K562 (cell line): ENCODE results near the gene ZMIZ1. TPM values are rescaled to one million over a fixed set of nuclear protein-coding genes. Genes with fewer than 3 reads are reported as not detected.

ENCODE experiments used
- BMI1 ChIP-seq: fragments of 150-350 bp; IDR thresholded peaks from 2 replicates; pipeline ENCODE4 v1.6.1; 2014; ENCODE audit warnings: low read length
- HDAC2 ChIP-seq: fragments of 450-650 bp; IDR thresholded peaks from 2 replicates; pipeline ENCODE4 v1.6.1; 2016; ENCODE audit warnings: mild to moderate bottlenecking
- JUNB ChIP-seq: fragments of 450-650 bp; formaldehyde crosslinking; conservative IDR thresholded peaks from 2 replicates; pipeline ENCODE4 v1.4.0; 2020; ENCODE audit warnings: mild to moderate bottlenecking
- JUND ChIP-seq, 2 experiments: IDR thresholded peaks; 2 replicates in 1 of 2; 3 replicates in 1 of 2; pipeline ENCODE4 v1.6.1; 2011; ENCODE audit warnings: borderline replicate concordance in 2 of 2, low read depth in 2 of 2, low read length in 2 of 2, improper control_type of control experiment in 1 of 2, missing biosample characterization in 1 of 2, missing genetic modification characterization in 1 of 2, missing genetic modification reagents in 1 of 2
- KDM1A ChIP-seq, 2 experiments: fragments of 450-650 bp; IDR thresholded peaks; 2 replicates each; pipeline ENCODE4 v1.6.1; 2016; ENCODE audit warnings: mild to moderate bottlenecking in 2 of 2
- NCOA1 ChIP-seq: fragments of 450-650 bp; IDR thresholded peaks from 2 replicates; pipeline ENCODE4 v1.6.1; 2016; ENCODE audit warnings: low read depth
- polyA plus RNA-seq, 8 experiments: library from polyadenylated mRNA; depleted of rRNA in 4 of 8; stranded (reverse) in 5 of 8; unstranded in 3 of 8; fragments of >200 nt; fragmentation: Nextera tagmentation in 2 of 8; fragmentation: Illumina TruSeq in 1 of 8; extraction: Ambion mirVana in 2 of 8; extraction: Trizol in 1 of 8; gene quantifications; 2 replicates each; pipeline versions ENCODE4 v1.2.1 to v1.2.3, GENCODE V29; 2011 to 2014; ENCODE audit warnings: inconsistent platforms in 1 of 8, missing spikeins in 1 of 8
- total RNA-seq, 7 experiments: library from RNA; depleted of rRNA in 6 of 7; stranded (reverse); fragments of >200 nt in 6 of 7; fragmentation: Illumina TruSeq in 2 of 7; extraction: Trizol in 2 of 7; gene quantifications; 2 replicates each; pipeline versions ENCODE4 v1.2.1 to v1.2.3, GENCODE V29; 2011 to 2021; ENCODE audit warnings: low replicate concordance in 1 of 7
- TF ChIP-seq, protein P1 (sequence below), 2 experiments: fragments of 450-650 bp in 1 of 2; sonication (generic) in 1 of 2; formaldehyde crosslinking in 1 of 2; IDR thresholded peaks; 2 replicates each; pipeline versions ENCODE4 v1.7.1 to v1.9.0; 2016 to 2022; ENCODE audit warnings: inconsistent platforms in 1 of 2, mild to moderate bottlenecking in 1 of 2, missing genetic modification reagents in 1 of 2
- TF ChIP-seq, protein P2 (sequence below): sonication (generic); formaldehyde crosslinking; IDR thresholded peaks from 2 replicates; pipeline ENCODE4 v1.8.0; 2023; ENCODE audit warnings: mild to moderate bottlenecking, missing genetic modification reagents
- TF ChIP-seq, protein P3 (sequence below), 2 experiments: fragments of 200-800 bp in 1 of 2; sonication (Bioruptor generic) in 1 of 2; sonication (generic) in 1 of 2; formaldehyde crosslinking in 1 of 2; IDR thresholded peaks in 1 of 2; conservative IDR thresholded peaks in 1 of 2; 2 replicates each; pipeline versions ENCODE4 v1.5.0 to v1.6.1; 2016 to 2020; ENCODE audit warnings: missing compliant biosample characterization in 1 of 2, missing genetic modification characterization in 1 of 2, missing genetic modification reagents in 1 of 2

The ZMIZ1 gene
- total and polyA plus RNA-seq, 9 of the 15 experiments (the other 6 are each of a cell fraction or from before 2014, with no cell fraction given) = 1.0 to 37.3 (median 4.3) TPM

DNA sequence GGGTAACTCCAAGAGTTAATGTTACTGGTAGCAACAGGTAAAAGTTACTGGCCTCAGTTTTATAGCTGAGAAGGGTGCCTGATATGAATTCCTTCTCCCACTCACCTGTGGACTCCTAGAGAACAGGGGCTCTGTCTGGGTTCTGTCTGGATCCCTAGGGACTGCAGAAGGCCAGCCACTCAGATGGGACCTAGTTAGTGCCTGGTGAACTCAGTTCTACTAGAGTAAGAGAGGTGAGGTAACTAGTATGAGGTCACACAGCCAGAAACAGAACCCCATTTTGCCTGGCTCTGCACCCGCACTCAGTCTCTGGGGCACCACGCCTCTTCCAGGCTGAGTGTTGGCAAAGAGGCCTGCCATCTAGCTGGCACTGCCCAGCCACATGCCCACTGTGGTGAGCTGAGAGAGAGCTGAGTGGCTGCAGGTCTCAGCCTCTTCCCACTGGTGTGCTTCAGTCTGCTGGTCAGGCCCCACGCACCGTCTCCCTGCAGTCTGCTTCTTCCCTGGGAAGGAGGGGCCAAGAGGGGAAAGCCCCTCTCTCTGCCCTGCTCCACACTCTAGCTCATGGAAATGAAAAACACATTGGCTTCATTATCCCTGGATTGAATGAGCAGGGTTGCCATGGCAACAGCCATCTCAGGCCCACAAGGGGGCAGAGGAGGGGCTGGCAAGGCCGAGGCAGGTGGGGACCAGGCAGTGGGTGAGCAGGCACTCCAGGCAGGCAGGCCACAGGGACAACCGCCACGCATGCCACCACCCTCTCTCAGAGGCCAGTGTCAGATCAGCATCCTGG lies 110.6 kb downstream of the ZMIZ1 start (continued):
- TF ChIP-seq, protein P1, sequence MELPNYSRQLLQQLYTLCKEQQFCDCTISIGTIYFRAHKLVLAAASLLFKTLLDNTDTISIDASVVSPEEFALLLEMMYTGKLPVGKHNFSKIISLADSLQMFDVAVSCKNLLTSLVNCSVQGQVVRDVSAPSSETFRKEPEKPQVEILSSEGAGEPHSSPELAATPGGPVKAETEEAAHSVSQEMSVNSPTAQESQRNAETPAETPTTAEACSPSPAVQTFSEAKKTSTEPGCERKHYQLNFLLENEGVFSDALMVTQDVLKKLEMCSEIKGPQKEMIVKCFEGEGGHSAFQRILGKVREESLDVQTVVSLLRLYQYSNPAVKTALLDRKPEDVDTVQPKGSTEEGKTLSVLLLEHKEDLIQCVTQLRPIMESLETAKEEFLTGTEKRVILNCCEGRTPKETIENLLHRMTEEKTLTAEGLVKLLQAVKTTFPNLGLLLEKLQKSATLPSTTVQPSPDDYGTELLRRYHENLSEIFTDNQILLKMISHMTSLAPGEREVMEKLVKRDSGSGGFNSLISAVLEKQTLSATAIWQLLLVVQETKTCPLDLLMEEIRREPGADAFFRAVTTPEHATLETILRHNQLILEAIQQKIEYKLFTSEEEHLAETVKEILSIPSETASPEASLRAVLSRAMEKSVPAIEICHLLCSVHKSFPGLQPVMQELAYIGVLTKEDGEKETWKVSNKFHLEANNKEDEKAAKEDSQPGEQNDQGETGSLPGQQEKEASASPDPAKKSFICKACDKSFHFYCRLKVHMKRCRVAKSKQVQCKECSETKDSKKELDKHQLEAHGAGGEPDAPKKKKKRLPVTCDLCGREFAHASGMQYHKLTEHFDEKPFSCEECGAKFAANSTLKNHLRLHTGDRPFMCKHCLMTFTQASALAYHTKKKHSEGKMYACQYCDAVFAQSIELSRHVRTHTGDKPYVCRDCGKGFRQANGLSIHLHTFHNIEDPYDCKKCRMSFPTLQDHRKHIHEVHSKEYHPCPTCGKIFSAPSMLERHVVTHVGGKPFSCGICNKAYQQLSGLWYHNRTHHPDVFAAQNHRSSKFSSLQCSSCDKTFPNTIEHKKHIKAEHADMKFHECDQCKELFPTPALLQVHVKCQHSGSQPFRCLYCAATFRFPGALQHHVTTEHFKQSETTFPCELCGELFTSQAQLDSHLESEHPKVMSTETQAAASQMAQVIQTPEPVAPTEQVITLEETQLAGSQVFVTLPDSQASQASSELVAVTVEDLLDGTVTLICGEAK (IDR thresholded peaks at IDR 0.05) = no peak
- TF ChIP-seq, protein P1 (CRISPR knock-in tag; IDR thresholded peaks at IDR 0.05) = no peak
- TF ChIP-seq KDM1A (IDR thresholded peaks at IDR 0.05) (0 out of 4 replicates have a peak, but pooled peaks have one; percentile 27 to 33), BMI1 (0 out of 2 replicates have a peak, but pooled peaks have one; percentile 55), JUNB (no peak), JUND (IDR thresholded peaks at IDR 0.05; ENCODE audit: borderline replicate concordance, low read depth, low read length) (no peak), JUND (tag; IDR thresholded peaks at IDR 0.05; ENCODE audit: borderline replicate concordance, low read depth, low read length) (no peak; the same call in 2 of the 3 replicates), NCOA1 (no peak), HDAC2 (0 out of 2 replicates have a peak, but pooled peaks have one; percentile 6)
- TF ChIP-seq, protein P2, sequence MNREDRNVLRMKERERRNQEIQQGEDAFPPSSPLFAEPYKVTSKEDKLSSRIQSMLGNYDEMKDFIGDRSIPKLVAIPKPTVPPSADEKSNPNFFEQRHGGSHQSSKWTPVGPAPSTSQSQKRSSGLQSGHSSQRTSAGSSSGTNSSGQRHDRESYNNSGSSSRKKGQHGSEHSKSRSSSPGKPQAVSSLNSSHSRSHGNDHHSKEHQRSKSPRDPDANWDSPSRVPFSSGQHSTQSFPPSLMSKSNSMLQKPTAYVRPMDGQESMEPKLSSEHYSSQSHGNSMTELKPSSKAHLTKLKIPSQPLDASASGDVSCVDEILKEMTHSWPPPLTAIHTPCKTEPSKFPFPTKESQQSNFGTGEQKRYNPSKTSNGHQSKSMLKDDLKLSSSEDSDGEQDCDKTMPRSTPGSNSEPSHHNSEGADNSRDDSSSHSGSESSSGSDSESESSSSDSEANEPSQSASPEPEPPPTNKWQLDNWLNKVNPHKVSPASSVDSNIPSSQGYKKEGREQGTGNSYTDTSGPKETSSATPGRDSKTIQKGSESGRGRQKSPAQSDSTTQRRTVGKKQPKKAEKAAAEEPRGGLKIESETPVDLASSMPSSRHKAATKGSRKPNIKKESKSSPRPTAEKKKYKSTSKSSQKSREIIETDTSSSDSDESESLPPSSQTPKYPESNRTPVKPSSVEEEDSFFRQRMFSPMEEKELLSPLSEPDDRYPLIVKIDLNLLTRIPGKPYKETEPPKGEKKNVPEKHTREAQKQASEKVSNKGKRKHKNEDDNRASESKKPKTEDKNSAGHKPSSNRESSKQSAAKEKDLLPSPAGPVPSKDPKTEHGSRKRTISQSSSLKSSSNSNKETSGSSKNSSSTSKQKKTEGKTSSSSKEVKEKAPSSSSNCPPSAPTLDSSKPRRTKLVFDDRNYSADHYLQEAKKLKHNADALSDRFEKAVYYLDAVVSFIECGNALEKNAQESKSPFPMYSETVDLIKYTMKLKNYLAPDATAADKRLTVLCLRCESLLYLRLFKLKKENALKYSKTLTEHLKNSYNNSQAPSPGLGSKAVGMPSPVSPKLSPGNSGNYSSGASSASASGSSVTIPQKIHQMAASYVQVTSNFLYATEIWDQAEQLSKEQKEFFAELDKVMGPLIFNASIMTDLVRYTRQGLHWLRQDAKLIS (CRISPR knock-in tag) = peak; percentile 87; the same call in 1 of the 2 replicates
- TF ChIP-seq, protein P3, sequence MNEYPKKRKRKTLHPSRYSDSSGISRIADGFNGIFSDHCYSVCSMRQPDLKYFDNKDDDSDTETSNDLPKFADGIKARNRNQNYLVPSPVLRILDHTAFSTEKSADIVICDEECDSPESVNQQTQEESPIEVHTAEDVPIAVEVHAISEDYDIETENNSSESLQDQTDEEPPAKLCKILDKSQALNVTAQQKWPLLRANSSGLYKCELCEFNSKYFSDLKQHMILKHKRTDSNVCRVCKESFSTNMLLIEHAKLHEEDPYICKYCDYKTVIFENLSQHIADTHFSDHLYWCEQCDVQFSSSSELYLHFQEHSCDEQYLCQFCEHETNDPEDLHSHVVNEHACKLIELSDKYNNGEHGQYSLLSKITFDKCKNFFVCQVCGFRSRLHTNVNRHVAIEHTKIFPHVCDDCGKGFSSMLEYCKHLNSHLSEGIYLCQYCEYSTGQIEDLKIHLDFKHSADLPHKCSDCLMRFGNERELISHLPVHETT (CRISPR knock-in tag; conservative IDR thresholded peaks at IDR 0.05 in 1 of 2, IDR thresholded peaks at IDR 0.05 in 1 of 2) = peak in 1 of 2 experiments; percentile 7; a peak in 2 of 4 replicates
